ENCODE results near the gene ENPP6. TPM values are rescaled to one million over a fixed set of nuclear protein-coding genes. Genes with fewer than 3 reads are reported as not detected.

ENPP6 gene
- total RNA-seq, 6 donors from 2014 or later, result 0.30 to 0.37 (median 0.34) TPM; not detected in 3

- TF ChIP-seq POLR2A (IDR thresholded peaks at IDR 0.05) (no peak), POLR2AphosphoS5 (IDR thresholded peaks at IDR 0.05) (no peak), EP300 (IDR thresholded peaks at IDR 0.05) (no peak), CTCF (IDR thresholded peaks at IDR 0.05) (no peak)
- Histone ChIP-seq H3K36me3 (no peaks in the 10 kb centered on the region), H3K4me1 (peaks cover 6 to 8% (median 7%) of the 10 kb centered on the region in 4 donors), H3K9me3 (no peaks in the 10 kb centered on the region), H3K27me3 (no peaks in the 10 kb centered on the region), H3K4me3 (no peak overlapping the region), H3K27ac (no peak overlapping the region)
- 50% methylated on average over 1 of the region's 1 CpG; no CpG with 5 or more reads in 1 of the 2 donors for WGBS, 2 donors
- ATAC-seq (ENCODE audit: low FRiP score in 2 of 2) (no peak), DNase-seq (no peak)
These were observed 46.7 kb downstream of the ENPP6 start for GRCh38 chr4:184171011-184171410.

- H3K4me1 ChIP-seq, result peaks cover 6 to 8% (median 7%) of the 10 kb centered on the region in 4 donors
- H3K4me3 ChIP-seq, result no peak overlapping the region
- DNase-seq (peak in 1 of 2 donors; percentile 51), ATAC-seq (ENCODE audit: low FRiP score in 2 of 2) (no peak)
- H3K27ac ChIP-seq, result no peak overlapping the region
- TF ChIP-seq EP300 (IDR thresholded peaks at IDR 0.05) (no peak), POLR2AphosphoS5 (IDR thresholded peaks at IDR 0.05) (no peak), POLR2A (IDR thresholded peaks at IDR 0.05) (no peak), CTCF (IDR thresholded peaks at IDR 0.05) (no peak)
- H3K9me3 ChIP-seq, result no peaks in the 10 kb centered on the region
- H3K36me3 ChIP-seq, result no peaks in the 10 kb centered on the region
- no peaks in the 10 kb centered on the region for H3K27me3 ChIP-seq
- 84 to 86% methylated on average over 17 of the region's 17 CpGs for WGBS, 2 donors
These were observed 48.3 kb downstream of the ENPP6 start for GRCh38 chr4:184169225-184169867.

- peak; percentile 91 to 97 for ATAC-seq (ENCODE audit: low FRiP score in 2 of 2)
- H3K4me1 ChIP-seq, result peaks cover 6 to 8% (median 7%) of the 10 kb centered on the region in 4 donors
- TF ChIP-seq EP300 (IDR thresholded peaks at IDR 0.05) (no peak), CTCF (IDR thresholded peaks at IDR 0.05) (peak; percentile 89 to 94 (median 92))
- no peaks in the 10 kb centered on the region for H3K9me3 ChIP-seq
- H3K27ac ChIP-seq, result no peak overlapping the region
- 21 to 32% methylated on average over 15 to 33 of the region's 33 CpGs for WGBS, 2 donors
- no peaks in the 10 kb centered on the region for H3K27me3 ChIP-seq
- peak; percentile 80 to 96 for DNase-seq
- H3K4me3 ChIP-seq, result peak overlapping the region in 1 of 4 donors; percentile 8
- no peaks in the 10 kb centered on the region for H3K36me3 ChIP-seq
These were observed 49.2 kb downstream of the ENPP6 start for GRCh38 chr4:184168406-184169019.

GRCh38 chr4:184167576-184167975 lies 50.1 kb downstream of the ENPP6 start:
- WGBS, 2 donors, result 79 to 84% methylated on average over 9 of the region's 9 CpGs
- Histone ChIP-seq H3K36me3 (no peaks in the 10 kb centered on the region), H3K4me1 (peaks cover 6 to 8% (median 7%) of the 10 kb centered on the region in 4 donors), H3K27me3 (no peaks in the 10 kb centered on the region), H3K27ac (no peak overlapping the region), H3K9me3 (no peaks in the 10 kb centered on the region), H3K4me3 (no peak overlapping the region)
- no peak for TF ChIP-seq CTCF (IDR thresholded peaks at IDR 0.05)
- TF ChIP-seq EP300 (IDR thresholded peaks at IDR 0.05), result no peak
- TF ChIP-seq POLR2AphosphoS5 (IDR thresholded peaks at IDR 0.05), result no peak
- no peak for TF ChIP-seq POLR2A (IDR thresholded peaks at IDR 0.05)
- DNase-seq (peak in 1 of 2 donors; percentile 15), ATAC-seq (ENCODE audit: low FRiP score in 2 of 2) (no peak)

All from upper lobe of left lung (tissue), 6 donors.